RKO (cell line): Measurements from ENCODE around the gene GATAD2A.
"Not testable (repeated sequence)": the region's sequence is repeated elsewhere in the genome, so short reads cannot be mapped to it uniquely, and the experiment has no call there.

Experiments used
- DNase-seq: peaks from one replicate; pipeline ENCODE4 v3.0.0-alpha.2; 2016; ENCODE audit warnings: low spot score

GATAD2A gene, protein sequence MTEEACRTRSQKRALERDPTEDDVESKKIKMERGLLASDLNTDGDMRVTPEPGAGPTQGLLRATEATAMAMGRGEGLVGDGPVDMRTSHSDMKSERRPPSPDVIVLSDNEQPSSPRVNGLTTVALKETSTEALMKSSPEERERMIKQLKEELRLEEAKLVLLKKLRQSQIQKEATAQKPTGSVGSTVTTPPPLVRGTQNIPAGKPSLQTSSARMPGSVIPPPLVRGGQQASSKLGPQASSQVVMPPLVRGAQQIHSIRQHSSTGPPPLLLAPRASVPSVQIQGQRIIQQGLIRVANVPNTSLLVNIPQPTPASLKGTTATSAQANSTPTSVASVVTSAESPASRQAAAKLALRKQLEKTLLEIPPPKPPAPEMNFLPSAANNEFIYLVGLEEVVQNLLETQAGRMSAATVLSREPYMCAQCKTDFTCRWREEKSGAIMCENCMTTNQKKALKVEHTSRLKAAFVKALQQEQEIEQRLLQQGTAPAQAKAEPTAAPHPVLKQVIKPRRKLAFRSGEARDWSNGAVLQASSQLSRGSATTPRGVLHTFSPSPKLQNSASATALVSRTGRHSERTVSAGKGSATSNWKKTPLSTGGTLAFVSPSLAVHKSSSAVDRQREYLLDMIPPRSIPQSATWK

DNA sequence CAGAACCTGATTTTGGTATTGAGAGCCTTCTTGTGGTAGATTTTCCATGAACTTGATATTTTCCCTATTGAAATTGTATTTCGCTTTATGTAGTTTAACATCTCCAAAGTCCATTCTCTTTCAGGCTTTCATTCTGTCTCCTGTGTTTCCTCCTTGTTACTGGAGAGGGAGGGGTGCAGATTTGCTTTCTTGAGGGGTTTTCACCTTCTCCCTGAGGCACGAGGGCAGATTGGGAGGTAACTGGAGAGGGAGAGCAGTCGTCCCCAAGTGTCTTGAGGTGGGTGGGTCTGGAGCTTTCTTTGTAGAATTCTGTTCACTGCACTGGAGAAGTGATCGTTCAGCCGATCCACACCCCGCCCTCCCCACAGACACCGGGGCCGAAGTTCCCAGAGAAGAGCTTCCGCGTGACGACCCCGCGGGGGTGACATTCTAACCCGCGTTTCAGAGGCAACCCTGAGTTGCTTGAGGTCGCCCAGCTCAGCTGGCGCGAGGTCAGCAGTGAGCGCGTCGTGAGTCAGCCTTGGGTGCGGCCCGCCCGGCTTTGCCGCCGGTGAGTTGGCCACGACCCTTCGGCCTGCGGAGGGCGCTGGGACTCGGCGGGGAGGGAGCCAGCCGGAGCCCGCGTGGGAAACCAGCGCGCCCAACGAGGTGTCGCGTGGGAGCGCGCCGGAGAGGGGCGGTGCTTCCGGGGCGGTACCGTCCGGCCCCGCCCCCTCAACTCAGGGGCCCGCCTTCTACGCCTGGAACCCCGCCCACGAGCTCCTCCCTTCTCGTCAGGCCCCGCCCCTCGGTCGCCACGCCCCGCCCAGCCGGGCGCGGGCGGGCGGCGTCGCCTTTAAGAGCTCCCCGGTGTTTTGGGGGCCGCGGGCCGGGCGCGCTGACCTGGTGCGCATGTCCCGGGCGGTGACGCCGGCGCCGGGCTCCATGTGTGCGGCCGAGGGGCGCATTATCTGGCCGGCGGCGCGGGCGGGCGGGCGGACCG is at the start of gene GATAD2A:
GATAD2A (plus strand) TSS at position 797 of the 982 bp plus-strand sequence. CDS start 59,671 bp downstream, outside the sequence.
- peak; percentile 95 for DNase-seq

DNA sequence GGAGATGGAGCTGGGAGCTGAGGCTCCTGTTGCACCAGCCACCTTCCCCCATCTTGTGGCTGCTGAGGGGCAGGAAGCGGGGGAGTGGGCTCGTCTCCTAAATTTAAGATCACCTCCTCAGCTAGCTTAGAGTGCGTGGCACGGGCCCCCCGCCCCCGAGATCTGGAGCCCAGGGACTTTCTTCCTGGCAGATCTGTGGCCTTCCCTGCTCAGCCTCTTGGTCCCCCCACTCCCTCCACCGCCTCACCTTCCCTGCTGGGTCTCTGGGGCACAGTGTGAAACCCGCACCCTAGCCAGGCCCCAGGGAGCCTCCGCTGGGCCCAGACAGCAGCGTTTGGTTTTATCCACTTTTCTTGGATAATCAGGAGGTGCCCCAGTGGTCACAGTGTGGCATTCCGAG is 49.0 kb upstream of the GATAD2A start:
- no peak for DNase-seq

DNA sequence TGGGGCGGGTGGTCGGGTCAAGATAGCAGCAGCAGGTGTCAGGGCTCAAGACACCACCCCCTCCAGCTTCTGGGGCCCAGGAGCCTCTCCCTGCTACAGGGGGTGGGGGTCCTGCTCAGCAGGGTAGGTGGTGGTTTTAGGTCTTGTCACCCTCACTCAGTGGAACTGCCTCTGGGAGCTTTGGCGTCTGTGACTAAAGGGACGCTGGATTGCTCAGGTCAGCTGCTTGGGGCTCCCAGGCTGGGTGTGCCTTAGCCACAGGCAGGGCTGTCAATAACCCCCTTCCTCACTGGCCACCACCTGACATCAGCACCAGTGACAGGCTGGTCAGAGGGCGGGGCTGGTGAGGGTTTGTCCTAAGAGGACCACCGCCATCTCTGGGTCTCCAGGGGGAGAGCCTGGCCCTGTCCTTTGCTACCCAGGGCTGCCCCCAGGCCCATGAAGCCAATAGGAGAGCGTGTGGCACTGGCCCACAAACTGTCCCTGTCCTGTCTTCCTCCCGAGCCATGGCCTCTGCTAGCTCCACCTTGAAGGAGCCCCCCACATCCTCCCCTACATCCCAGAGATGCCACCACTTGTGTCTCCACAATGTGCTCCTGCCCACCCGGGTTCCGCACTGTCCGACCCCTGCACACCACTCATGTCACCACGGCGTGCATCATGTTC is 48.4 kb upstream of the GATAD2A start:
- DNase-seq, result no peak

DNA sequence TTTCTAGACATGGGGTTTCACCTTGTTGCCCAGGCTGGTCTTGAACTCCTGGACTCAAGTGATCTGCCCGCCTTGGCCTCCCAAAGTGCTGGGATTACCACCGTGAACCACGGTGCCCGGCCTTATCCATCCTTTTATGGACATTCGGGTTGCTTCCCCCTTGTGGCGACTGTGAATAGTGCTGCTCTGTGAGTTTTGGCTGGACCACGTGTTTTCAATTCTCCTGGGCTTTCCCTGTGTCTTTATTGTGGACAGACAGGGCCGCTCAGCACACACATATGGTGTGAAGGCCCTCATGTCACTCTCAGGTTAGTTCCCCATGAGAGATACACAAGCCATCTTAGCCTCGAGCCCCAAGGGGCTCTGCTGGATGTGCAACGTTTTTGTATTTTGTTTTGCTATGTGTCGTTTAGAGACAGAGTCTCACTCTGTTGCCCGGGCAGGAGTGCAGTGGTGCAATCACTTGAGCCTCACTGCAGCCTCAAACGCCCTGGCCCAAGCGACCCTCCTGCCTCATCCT is 44.3 kb upstream of the GATAD2A start:
- DNase-seq, result peak; percentile 88

DNA sequence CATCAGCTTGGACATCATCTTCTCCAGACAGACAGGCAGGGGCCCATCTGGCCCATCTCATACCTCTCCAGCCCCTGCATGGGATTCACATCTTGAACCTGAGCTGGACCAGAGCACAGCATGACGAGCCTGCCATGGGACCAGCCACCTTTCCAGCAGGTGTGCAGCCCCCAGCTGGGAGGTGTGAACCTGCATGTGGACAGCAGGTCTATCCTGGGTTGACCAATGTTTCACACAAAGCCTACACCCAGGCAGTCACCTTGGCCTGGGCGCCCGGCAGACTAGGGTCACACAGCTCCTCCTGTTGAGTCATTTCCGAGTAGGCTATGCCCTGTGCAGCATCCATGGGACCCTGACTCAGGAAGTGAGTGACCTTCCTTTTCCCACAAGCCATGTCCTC is 43.4 kb upstream of the GATAD2A start:
- no peak for DNase-seq

DNA sequence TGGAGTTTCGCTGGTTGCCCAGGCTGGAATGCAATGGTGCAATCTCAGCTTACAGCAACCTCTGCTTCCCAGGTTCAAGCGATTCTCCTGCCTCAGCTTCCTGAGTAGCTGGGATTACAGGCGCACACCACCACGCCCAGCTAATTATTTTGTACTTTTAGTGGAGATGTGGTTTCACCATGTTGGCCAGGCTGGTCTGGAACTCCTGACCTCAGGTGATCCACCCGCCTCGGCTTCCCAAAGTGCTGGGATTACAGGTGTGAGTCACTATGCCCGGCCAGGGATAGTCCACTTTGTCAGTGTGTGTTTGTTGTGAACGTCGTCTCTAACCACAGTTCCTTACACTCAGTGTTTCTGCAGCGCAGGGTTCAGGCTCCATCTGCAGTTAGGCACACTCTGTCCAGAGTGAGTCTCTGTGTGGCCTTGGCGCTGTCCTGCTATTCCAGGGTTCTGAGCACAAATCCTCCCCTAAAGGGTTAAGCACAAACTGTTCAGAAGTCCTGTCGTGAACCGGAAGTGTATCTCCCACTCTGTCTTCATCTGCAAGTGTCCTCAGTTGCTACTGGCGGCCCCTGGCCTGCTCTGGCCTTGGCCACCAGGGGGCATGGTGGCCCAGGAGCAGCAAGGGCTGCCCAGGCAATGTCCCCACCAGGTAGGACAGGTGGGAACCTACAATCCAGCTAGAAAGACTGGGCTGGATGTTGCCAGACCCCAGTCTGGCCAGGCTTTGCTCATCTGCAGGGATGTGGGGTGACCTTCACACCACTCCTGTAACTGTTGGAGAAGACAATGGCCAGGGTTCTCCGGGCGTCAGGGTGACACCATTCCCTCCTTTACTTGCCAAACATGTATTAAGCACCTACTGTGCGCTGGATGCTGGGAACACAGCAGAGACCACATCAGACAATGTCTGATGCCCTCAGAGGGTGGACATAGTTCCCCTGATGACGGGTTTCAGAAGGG is 38.8 kb upstream of the GATAD2A start:
- DNase-seq, result peak; percentile 88

DNA sequence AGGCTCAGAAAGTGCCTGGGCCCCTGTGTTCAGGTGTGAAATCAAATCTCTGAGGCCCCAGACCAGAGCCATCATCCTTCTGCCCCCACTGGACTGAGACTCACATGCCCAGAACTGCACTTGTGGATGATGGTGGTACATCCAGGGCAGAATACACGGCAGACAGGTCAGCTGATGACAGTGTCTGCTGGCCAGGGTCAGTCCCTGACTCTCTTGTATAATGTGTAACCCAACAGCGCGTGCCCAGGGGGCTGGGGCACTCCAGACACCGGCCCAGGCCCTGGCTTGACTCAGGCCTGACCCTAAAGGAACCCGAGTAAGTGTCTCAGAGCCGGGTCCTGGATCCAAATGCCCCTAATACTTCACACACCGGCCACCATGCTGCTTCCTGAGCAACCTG is 37.4 kb upstream of the GATAD2A start:
- DNase-seq, result no peak

DNA sequence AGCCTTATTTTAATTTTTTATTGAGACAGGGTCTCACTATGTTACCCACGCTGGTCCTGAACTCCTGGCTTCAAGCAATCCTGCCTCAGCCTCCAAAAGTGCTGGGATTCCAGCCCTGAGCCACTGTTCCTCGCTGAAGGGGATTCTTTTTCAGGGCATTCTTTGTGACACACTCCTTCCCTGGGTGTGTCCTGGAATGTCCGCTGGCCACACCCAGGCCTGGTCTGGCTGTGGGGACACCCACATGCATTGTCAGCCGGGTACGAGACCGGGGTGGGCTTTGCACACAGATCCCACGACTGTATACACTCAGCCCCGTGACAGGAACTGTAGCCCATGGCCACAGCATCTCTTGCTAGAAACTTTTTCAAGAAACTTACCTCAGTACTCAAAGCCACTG is 34.4 kb upstream of the GATAD2A start:
- DNase-seq, result no peak

DNA sequence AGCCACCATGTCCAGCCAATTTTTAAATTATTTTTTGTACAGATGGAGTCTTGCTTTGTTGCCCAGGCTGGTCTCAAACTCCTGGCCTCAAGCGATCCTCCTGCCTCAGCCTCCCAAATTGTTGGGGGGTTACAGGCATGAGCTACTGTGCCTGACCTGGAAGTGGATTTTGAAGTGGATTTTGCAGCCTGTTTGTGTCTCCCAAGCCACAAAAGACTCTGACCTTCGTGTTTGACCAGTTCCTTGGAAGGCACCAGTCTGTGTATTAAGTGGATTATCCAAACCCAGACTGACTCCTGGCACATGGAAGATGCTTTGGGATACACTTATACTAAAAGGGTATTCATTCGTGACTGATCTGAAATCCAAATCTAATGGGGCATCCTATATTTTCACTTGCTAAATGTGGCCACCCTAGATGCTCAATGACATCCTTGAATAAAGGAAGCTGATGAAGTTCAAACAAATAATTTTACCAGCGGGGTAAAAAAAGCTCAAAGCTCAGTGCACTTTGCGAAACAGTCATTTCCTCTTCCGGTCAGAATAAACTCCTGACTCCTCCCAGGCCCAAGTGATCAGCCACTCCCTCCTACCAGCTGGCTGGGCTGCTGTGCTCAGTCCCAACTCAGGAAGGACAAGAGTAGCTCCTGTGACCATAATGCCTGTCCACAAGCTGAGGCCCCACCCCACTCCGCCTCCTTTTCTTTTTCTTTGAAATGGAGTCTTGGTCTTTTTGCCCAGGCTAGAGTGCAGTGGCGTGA is 32.6 kb upstream of the GATAD2A start:
- DNase-seq, result peak; percentile 51

DNA sequence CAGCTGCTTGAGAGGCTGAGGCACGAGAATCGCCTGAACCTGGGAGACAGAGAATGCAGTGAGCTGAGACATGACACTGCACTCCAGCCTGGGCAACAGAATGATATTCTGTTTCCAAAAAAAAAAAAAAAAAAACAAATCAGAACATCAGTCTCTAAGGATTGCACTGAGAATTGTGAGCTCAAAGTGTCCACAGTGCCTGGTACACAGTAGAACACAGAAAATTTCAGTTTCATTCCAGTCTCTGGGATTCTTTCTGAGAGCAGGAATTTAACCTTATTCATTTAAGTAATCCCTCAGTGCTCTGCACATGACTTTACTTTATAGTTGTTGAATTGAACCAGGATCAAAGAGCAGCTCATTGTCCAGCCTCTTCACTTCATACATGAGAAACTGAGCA is 25.9 kb upstream of the GATAD2A start:
- DNase-seq, result no peak

DNA sequence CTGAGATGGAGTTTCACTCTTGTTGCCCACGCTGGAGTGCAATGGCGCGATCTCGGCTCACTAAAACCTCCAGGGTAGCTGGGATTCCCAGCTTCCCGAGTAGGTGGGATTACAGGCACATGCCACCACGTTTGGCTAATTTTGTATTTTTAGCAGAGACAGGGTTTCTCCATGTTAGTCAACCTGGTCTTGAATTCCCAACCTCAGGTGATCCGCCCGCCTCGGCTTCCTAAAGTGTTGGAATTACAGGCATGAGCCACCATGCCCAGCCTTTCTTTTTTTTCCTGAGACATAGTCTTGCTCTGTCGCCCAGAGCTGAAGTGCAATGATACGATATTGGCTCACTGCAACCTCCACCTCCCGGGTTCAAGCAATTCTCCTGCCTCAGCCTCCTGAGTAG is 25.2 kb upstream of the GATAD2A start:
- DNase-seq, result not testable (repeated sequence)

DNA sequence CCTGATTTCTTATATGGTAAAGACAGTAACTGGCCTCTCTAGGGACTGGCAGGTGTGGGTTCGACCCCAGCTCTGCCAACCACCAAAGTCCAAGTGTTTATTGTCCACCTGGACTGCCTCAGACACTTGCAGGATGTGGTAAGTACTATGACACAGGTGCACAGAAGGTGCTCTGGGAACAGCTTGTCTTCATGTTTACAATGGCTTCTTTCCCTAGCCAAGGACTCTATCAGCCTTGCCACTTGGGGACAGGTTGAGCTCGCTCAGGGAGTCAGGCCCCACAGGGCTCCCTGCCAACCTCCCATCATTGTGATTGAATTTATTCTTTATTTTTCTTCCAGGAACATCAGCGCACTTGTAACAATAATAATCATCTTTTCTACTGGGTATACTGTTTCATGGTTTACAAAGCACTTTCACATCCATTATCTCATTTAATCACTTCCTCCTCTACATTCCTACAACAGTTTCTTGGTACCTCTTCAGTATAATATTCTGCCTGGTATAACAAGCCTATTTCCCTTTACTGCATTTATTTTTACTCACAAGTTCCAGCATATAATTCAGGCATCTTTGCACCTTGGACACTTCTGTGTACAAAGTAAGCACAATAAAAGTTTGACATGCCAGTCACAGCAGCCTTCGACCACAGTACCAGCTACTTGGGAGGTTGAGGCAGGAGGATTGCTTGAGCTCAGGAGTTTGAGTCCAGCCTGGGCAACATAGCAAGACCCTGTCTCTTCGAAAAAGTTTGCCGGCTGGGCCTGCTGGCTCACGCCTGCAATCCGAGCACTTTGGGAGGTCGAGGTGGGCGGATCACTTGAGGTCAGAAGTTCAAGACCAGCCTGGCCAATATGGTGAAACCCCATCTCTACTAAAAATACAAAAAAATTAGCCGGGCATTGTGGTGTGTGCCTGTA is 24.2 kb upstream of the GATAD2A start:
- DNase-seq, result no peak

DNA sequence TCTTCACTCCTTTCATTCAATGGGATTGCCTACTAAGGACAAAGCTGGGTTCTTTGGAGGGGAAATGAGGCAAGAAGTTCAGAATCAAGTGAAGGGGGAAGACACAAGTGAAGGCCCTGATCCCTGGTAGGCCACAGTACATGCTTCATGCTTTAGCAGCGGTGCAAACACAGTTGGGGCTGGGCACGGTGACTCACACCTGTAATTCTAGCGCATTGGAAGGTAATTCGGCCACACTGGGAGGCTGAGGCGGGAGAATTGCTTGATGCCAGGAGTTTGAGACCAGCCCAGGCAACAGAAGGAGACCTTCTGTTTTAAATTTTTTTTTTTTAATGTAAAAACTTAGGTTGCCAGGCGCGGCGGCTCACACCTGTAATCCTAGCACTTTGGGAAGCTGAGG is 23.4 kb upstream of the GATAD2A start:
- DNase-seq, result no peak

DNA sequence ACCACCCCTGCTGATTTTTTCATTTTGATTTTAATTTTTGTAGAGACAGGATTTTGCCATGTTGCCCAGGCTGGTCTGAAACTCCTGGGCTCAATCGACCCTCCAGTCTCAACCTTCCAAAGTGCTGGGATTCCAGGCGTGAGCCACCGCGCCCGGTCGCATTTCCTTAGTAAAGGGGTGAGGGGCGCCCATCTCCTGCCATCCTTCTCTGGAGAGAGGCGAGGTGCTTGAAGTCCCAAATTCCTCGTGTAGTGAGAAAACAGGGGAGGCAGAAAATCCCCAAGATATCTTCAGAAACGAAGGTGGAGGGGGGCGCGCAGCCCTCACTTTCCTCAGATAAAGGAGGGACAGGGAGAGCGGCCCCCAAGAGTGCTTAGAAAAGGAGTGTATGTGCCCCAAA is 21.0 kb upstream of the GATAD2A start:
- DNase-seq, result no peak

DNA sequence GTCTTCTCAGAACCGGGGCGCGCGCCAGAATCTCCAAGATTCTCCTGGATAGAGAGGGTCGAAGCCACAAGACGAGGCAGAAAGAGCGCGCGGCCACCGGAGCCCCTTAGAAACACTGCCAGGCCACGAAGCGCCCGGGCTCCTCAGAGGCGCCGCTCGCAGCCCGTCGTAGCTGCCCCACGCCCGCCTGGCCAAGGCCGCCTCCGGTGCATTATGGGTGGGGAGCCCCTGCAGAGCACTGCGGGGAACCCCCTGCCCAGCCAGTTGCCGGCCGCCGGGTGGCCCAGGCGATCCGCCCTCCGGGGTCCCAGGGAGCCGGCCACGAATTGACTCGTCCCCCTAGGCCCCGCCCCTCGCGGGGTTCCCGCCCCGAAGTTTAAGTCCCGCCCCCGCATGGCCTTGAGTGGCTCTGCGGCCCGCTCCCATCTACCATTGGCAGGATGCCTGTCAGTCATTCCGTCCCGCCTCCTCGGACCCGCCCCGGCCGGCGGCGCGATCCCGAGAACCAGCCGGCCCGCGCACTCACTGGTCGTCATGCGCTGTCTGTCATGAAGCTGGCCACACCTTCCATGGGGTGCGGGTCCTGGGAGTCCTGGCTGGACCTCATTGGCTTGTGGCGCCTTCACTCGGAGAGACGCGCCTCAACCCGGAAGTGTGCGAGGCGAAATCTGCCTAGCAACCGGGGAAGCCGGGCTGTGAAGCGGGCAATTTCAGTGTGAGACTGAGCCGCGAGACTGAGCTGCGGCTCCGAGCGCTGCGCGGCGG is 20.2 kb upstream of the GATAD2A start:
- peak; percentile 99 for DNase-seq

DNA sequence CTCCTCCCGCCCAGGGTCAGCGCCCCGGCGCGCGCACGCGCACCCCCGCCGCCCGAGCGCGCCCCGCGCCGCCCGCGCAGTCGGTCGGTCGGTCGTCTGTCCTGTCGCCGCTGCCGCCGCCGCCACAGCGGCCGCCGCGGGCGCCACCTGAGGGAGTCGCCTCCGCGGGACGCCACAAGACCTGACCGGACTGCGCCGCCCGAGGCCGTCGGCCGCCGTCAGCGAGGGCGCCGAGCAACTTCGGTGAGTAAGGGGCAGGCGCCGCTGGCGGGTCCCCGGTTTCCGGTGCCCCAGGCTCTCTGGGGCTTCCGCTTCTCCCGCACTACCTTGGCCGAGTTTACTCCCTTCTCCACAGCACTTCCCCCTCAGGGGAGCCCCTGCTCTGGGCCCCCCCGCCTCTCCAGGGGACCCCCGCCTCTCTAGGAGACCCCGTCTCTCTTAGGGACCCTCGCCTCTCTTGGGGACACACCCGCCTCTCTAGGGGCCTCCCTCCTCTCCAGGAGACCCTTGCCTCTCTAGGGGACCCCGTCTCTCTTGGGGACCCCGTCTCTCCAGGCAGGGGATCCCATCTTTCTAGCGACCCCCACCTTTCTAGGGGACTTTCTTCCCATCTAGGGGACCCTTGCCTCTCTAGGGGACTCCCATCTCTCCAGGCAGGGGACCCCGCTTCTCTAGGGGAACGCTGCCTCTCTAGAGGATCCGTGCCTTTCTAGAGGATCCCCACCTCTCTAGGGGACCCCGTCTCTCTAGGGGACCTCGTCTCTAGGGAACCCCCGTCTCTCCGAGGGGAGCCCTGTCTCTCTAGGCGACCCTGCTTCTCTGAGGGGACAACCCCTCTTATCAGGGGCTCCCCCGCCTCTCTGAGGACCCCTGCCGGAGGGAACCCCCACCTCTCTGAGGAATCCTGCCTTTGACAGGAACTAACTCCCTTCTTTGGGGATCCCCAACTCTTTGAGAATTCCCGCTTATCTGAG is 19.3 kb upstream of the GATAD2A start:
- peak; percentile 73 for DNase-seq

DNA sequence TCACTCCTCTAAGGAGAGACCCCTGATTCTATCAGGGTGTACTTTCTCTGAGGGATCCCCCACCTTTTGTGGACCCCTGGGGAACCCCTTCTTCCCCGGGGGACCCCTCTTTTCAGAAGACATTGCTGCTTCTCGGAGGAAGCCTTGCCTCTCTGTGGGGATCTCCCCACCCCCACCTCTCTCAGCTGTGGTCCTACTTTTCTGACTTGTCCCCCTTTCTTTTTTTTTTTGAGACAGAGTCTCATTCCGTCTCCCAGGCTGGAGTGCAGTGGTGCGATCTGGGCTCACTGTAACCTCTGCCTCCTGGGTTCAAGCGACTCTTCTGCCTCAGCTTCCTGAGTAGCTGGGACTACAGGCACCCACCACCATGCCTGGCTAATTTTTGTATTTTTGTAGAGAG is 18.4 kb upstream of the GATAD2A start:
- DNase-seq, result no peak
